ENCODE results near the gene DYRK1B.

Gene DYRK1B

GRCh38 chr19:39807846-39808364, 26.1 kb downstream of the DYRK1B start:
- DNase-seq: no peak

DNA sequence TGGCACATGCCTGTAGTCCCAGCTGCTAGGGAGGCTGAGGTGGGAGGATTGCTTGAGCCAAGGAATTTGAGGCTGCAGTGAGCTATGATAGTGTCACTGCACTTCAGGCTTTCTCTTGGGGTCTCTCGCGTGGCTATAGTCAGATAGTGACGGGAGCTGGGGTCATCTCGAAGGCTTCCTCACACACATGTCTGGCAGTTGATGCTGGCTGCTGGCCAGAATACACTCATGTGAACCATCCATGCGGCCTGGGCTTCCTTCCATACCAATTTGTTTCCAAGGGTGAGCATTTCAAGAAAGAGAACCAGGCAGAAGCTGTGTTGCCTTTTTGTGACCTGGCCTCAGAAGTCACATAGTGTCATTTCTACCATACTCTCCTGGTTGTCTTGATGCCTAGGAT, 28.9 kb downstream of the DYRK1B start:
- DNase-seq: no peak

GRCh38 chr19:39802958-39803357, 31.0 kb downstream of the DYRK1B start:
- DNase-seq: no peak

GRCh38 chr19:39797083-39797482, 36.9 kb downstream of the DYRK1B start:
- DNase-seq: no peak

DNA sequence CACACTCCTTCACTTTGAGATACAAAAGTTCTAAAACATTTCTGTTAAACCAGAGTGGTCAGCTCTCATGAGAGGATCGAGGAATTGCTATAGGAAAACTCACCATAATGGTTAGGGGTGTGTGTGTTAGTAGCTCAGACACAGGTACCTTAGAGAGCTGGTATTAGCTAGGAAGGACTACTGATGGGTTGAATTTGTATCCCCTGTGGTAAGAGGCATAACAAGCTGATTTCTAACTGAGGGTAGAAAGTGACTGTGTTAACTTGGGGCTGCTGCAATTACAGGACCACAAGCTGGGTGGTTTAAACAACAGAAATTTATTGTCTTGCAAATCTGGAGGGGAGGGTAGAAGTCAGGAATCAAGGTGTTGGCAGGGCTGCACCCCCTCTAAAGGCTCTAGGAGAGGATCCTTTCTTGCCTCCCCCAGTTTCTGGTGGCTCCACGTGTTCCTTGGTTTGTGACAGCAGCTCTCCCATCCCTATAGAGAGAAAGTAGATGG, 37.9 kb downstream of the DYRK1B start:
- no peak for DNase-seq

- DNase-seq: no peak
Observed at GRCh38 chr19:39795001-39795400, 39.0 kb downstream of the DYRK1B start.

GRCh38 chr19:39792999-39793546, 40.9 kb downstream of the DYRK1B start:
- DNase-seq: peak; percentile 90

DNA sequence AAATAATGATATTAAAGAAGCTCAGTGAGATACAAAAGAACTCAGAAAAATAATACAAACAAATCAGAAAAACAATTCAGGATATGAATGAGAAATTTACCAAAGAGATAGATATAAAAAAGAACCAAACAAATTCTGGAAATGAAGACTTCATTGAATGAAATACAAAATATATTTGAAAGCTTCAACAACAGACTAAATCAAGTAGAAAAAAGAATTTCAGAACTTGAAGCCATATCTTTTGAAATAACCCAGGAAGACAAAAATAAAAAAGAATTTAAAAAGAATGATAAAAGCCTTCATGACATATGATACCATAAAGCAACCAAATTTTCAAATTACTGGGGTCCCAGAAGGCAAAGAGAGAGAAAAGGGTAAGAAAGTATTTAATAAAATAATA, 45.7 kb downstream of the DYRK1B start:
- DNase-seq: no peak

DNA sequence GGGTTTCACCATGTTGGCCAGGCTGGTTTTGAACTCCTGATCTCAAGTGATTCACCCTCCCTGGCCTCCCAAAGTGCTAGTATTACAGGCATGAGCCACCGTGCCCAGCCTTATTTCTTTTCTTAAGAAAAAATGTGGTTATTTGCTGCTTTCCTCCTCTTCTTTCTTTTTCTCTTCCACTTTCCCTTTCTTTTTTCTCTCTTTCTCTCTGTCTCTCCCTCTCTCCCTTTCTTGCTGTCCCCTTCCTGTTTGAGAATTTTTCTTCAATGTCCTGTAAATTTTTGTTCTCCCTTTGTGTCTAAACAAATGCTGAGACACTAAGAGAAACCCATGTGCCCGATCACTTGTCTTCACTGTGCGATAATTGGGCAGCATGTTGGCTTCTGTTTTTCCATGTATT, 53.1 kb downstream of the DYRK1B start:
- DNase-seq: no peak

DNA sequence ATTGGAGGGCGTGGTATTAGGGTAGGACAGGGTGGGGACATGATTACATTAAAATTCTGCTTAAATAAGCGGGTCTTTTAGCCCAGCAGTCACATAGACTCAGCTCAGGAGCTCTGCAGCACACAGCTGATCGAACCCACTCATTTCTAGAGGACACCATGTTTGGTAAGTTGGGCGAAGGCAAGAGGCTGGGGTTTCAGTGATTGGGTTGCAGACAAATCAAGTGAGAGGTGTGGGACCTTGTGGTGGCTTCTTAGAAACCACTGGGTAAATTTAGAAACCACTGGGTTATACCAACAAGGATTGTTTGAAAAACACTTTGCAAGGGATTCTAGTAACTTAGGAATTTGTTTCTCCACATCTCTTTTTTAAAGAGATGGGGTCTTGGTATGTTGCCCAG, 55.2 kb downstream of the DYRK1B start, which contains the start of gene LEUTX:
TSS of gene LEUTX (plus strand) at position 92 of the 400 bp plus-strand sequence. CDS start at position 159, 67 bp downstream.
- DNase-seq: no peak
